Measurements from ENCODE around the gene KPNA2.

The KPNA2 gene

DNA sequence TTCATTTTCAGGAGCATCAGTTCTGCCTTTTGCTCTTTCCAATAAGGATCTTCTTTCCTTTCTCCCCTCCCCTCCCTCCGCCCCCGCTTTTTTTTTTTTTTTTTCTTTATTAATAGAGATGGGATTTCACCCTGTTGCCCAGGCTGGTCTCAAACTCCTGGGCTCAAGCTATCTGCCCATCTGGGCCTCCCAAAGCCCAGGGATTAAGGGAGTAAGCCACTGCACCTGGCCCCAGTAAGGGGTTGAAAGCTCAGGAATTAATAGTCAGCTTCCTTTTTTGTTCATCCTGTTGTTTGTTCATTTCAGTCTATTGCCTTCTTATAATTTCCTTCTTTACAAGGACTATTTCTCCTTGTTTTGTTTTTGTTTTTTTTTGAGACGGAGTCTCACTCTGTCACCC is 31.3 kb upstream of the KPNA2 start:
- Histone ChIP-seq H3K9me3 (no peaks in the 10 kb centered on the region), H3K36me3 (no peaks in the 10 kb centered on the region), H3K4me1 (ENCODE audit: control insufficient read depth in 1 of 2, insufficient read depth in 1 of 2, low read depth in 1 of 2, low read length in 1 of 2) (no peaks in the 10 kb centered on the region), H3K27me3 (peaks cover 4% of the 10 kb centered on the region), H3K27ac (no peak overlapping the region), H3K4me3 (ENCODE audit: low read depth in 1 of 2, low read length in 1 of 2) (no peak overlapping the region)
- TF ChIP-seq, protein P1, sequence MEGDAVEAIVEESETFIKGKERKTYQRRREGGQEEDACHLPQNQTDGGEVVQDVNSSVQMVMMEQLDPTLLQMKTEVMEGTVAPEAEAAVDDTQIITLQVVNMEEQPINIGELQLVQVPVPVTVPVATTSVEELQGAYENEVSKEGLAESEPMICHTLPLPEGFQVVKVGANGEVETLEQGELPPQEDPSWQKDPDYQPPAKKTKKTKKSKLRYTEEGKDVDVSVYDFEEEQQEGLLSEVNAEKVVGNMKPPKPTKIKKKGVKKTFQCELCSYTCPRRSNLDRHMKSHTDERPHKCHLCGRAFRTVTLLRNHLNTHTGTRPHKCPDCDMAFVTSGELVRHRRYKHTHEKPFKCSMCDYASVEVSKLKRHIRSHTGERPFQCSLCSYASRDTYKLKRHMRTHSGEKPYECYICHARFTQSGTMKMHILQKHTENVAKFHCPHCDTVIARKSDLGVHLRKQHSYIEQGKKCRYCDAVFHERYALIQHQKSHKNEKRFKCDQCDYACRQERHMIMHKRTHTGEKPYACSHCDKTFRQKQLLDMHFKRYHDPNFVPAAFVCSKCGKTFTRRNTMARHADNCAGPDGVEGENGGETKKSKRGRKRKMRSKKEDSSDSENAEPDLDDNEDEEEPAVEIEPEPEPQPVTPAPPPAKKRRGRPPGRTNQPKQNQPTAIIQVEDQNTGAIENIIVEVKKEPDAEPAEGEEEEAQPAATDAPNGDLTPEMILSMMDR (IDR thresholded peaks at IDR 0.05): no peak

DNA sequence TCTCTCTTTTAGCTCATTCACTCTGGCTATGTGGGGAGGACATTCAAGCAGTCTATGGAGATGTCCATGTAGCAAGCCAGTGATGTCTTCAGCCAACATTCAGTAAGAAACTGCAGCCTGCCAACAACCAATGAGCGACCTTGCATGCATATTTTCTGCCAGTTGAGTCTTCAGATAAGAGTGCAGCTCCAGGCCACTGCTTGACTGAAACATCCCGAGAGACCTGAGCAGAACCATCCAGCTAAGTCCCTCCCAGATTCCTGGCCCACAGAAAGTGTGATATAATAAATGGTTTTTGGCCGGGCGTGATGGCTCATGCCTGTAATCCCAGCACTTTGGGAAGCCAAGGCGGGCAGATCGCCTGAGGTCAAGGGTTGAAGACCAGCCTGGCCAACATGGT is 28.7 kb upstream of the KPNA2 start:
- Histone ChIP-seq H3K27me3 (no peaks in the 10 kb centered on the region), H3K4me1 (ENCODE audit: control insufficient read depth in 1 of 2, insufficient read depth in 1 of 2, low read depth in 1 of 2, low read length in 1 of 2) (peaks cover 4% of the 10 kb centered on the region in 2 experiments), H3K9me3 (no peaks in the 10 kb centered on the region), H3K36me3 (no peaks in the 10 kb centered on the region), H3K27ac (no peak overlapping the region), H3K4me3 (ENCODE audit: low read depth in 1 of 2, low read length in 1 of 2) (no peak overlapping the region)
- TF ChIP-seq, protein P1 (IDR thresholded peaks at IDR 0.05): no peak

DNA sequence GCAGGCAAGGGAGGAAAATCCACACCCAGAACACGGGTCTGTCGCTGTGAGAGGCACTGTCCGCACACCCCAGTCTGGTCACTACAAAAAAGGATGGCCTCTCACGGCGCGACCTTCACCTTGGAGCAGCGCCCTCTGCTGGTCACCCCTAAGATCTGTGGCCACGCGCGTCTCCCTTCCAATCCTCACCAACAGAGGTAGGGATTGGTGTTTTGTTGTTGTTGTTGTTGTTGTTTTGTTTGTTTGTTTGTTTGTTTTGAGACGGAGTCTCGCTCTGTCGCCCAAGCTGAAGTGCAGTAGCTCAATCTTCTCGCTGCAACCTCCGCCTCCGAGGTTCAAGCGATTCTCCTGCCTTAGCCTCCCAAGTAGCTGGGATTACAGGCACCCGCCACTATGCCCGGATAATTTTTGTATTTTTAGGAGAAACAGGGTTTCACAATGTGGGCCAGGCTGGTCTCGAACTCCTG is 24.3 kb upstream of the KPNA2 start:
- Histone ChIP-seq H3K9me3 (no peaks in the 10 kb centered on the region), H3K4me1 (ENCODE audit: control insufficient read depth in 1 of 2, insufficient read depth in 1 of 2, low read depth in 1 of 2, low read length in 1 of 2) (peaks cover 4% of the 10 kb centered on the region in 2 experiments), H3K36me3 (no peaks in the 10 kb centered on the region), H3K4me3 (ENCODE audit: low read depth in 1 of 2, low read length in 1 of 2) (no peak overlapping the region), H3K27ac (no peak overlapping the region), H3K27me3 (no peaks in the 10 kb centered on the region)
- TF ChIP-seq, protein P1 (IDR thresholded peaks at IDR 0.05): peak; percentile 80

DNA sequence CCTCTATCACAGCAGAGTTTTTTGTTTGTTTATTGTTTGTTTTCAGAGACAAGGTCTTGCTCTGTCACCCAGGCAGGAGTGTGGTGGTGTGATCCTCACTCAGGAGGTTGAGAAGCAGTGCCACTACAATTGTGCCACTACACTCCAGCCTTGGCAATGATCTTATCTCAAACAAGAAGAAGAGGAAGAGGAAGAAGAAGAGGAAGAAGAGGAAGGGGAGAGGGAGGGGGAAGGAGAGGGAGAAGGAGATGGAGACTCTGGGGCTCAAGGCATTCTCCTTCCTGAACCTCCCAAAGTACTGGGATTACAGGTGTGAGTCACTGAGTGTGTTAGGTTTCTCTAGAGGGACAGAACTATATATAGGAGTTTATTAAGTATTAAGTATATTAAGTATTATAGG is 22.1 kb upstream of the KPNA2 start:
- no peak overlapping the region for H3K27ac ChIP-seq
- H3K4me3 ChIP-seq (ENCODE audit: low read depth in 1 of 2, low read length in 1 of 2): no peak overlapping the region
- TF ChIP-seq, protein P1 (IDR thresholded peaks at IDR 0.05): no peak
- H3K9me3 ChIP-seq: no peaks in the 10 kb centered on the region
- peaks cover 4% of the 10 kb centered on the region in 2 experiments for H3K4me1 ChIP-seq (ENCODE audit: control insufficient read depth in 1 of 2, insufficient read depth in 1 of 2, low read depth in 1 of 2, low read length in 1 of 2)
- no peaks in the 10 kb centered on the region for H3K27me3 ChIP-seq
- H3K36me3 ChIP-seq: no peaks in the 10 kb centered on the region

DNA sequence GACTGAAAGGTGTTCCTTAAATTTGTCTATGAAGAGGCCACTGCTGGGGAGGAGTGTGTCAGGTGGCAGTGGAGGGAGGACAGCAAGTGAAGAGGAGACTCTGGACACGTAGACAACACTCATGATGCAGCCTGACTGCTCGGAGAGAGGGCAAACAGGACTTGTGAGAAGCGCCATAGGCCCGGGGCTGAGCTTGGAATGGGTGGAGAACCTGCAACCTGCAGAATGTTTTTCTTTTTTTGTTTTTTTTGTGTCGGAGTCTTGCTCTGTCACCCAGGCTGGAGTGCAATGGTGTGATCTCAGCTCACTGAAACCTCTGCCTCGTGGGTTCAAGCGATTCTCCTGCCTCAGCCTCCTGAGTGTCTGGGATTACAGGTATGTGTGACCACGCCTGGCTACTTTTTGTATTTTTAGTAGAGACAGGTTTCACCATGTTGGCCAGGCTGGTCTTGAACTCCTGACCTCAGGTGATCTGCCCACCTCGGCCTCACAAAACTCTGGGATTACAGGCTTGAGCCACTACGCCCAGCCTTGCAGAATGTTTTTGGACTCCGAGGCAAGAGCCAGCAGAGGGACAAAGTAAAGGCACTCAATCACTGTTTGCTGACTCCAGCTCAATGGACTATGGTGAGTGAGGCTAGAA is 20.3 kb upstream of the KPNA2 start:
- TF ChIP-seq, protein P1 (IDR thresholded peaks at IDR 0.05): no peak
- Histone ChIP-seq H3K36me3 (no peaks in the 10 kb centered on the region), H3K9me3 (no peaks in the 10 kb centered on the region), H3K27me3 (no peaks in the 10 kb centered on the region), H3K4me1 (ENCODE audit: control insufficient read depth in 1 of 2, insufficient read depth in 1 of 2, low read depth in 1 of 2, low read length in 1 of 2) (peaks cover 13% of the 10 kb centered on the region in 2 experiments), H3K27ac (no peak overlapping the region), H3K4me3 (ENCODE audit: low read depth in 1 of 2, low read length in 1 of 2) (no peak overlapping the region)

All from neutrophil (primary cell).